A673 (cell line): ENCODE results near the gene GRID1. TPM values are rescaled to one million over a fixed set of nuclear protein-coding genes. Genes with fewer than 3 reads are reported as not detected.

Source experiments
- BruUV-seq: library from RNA; stranded (reverse); fragments of 400-500 nt; replicated peaks from 2 replicates; lab custom pipeline; 2021; lab: Mats Ljungman, UMichigan
- CTCF ChIA-PET: fragments of 300-600 bp; sonication (Branson Sonifier 250); formaldehyde crosslinking; loops from one replicate; lab custom pipeline; 2022; ENCODE audit warnings: antibody characterized with exemption; lab: Charles Lee
- POLR2A ChIA-PET: fragments of 300-600 bp; sonication (Branson Sonifier 250); formaldehyde crosslinking; loops from one replicate; lab custom pipeline; 2022; ENCODE audit warnings: antibody characterized with exemption; ENCODE audit not compliant: low non-redundant PET; lab: Charles Lee
- DNase-seq: peaks from one replicate; pipeline ENCODE4 v3.0.0-alpha.2; 2015; ENCODE audit warnings: low spot score
- H3K27ac ChIP-seq: fragments of 200-600 bp; sonication (generic); 2 replicates; pipeline ENCODE4 v1.5.1; 2016; ENCODE audit warnings: mixed run types, low read depth, mild to moderate bottlenecking, mixed read lengths, antibody characterized with exemption, low read length; ENCODE audit not compliant: poor library complexity, severe bottlenecking
- H3K27me3 ChIP-seq: fragments of 200-600 bp; sonication (generic); replicated peaks from 2 replicates; pipeline ENCODE4 v1.6.1; 2017; ENCODE audit warnings: mixed run types, low read depth, mild to moderate bottlenecking, mixed read lengths, antibody characterized with exemption, low read length; ENCODE audit not compliant: insufficient read depth, poor library complexity
- H3K36me3 ChIP-seq: fragments of 200-600 bp; sonication (generic); 2 replicates; pipeline ENCODE4 v1.6.1; 2016; ENCODE audit warnings: mixed run types, mild to moderate bottlenecking, mixed read lengths, antibody characterized with exemption, low read length; ENCODE audit not compliant: insufficient read depth, poor library complexity, severe bottlenecking
- H3K4me1 ChIP-seq: fragments of 200-600 bp; sonication (generic); 2 replicates; pipeline ENCODE4 v1.6.1; 2017; ENCODE audit warnings: mixed run types, mild to moderate bottlenecking, mixed read lengths, antibody characterized with exemption, low read length; ENCODE audit not compliant: insufficient read depth, poor library complexity, severe bottlenecking
- H3K4me3 ChIP-seq: fragments of 200-600 bp; sonication (generic); 2 replicates; pipeline ENCODE4 v1.5.1; 2016; ENCODE audit warnings: low read depth, mixed run types, mild to moderate bottlenecking, mixed read lengths, low read length; ENCODE audit not compliant: poor library complexity, severe bottlenecking
- H3K9me3 ChIP-seq: fragments of 200-600 bp; sonication (generic); 2 replicates; pipeline ENCODE4 v1.6.1; 2016; ENCODE audit warnings: mixed run types, low read depth, mild to moderate bottlenecking, mixed read lengths, antibody characterized with exemption, low read length; ENCODE audit not compliant: poor library complexity, severe bottlenecking
- CTCF ChIP-seq: fragments of 300-800, 200-600 bp; sonication (generic); conservative IDR thresholded peaks from 2 replicates; pipeline ENCODE4 v1.5.1; 2017; ENCODE audit warnings: low read depth, mild to moderate bottlenecking, antibody characterized with exemption, low read length, moderate library complexity, mixed read lengths
- EZH2 ChIP-seq: fragments of 200-600 bp; sonication (generic); IDR thresholded peaks from 2 replicates; pipeline ENCODE4 v1.6.1; 2017; ENCODE audit warnings: borderline replicate concordance, low read depth, mild to moderate bottlenecking, mixed read lengths, antibody characterized with exemption, low read length; ENCODE audit not compliant: poor library complexity, severe bottlenecking
- intact Hi-C: fragments of 100-400 bp; cut with micrococcal nuclease; formaldehyde crosslinking; loops from one replicate; pipeline ENCODE4 v1.10.0; 2022; ENCODE audit not compliant: unreplicated experiment
- total RNA-seq: library from RNA; stranded (reverse); gene quantifications from 2 replicates; pipeline ENCODE4 v1.2.3, GENCODE V29; 2021

Gene GRID1
- total RNA-seq, 1 experiment from 2014 or later: not detected

GRCh38 chr10:85978566-85979358 lies 387.8 kb downstream of the GRID1 start:
- H3K36me3 ChIP-seq: no peaks in the 10 kb centered on the region
- POLR2A ChIA-PET: no interaction called here
- H3K4me1 ChIP-seq: no peaks in the 10 kb centered on the region
- no TSS peak for BruUV-seq
- intact Hi-C loops: no loop called here
- H3K9me3 ChIP-seq: no peaks in the 10 kb centered on the region
- CTCF ChIA-PET: no interaction called here
- peaks cover 18% of the 10 kb centered on the region for H3K27me3 ChIP-seq
- no peak for DNase-seq
- TF ChIP-seq EZH2: no peak
- no peak for TF ChIP-seq CTCF
- no peak overlapping the region for H3K4me3 ChIP-seq
- no peak overlapping the region for H3K27ac ChIP-seq

- no peak for DNase-seq
Measured at GRCh38 chr10:85977642-85978041, 389.0 kb downstream of the GRID1 start.

GRCh38 chr10:85976267-85976793 lies 390.3 kb downstream of the GRID1 start:
- CTCF ChIA-PET: no interaction called here
- POLR2A ChIA-PET: no interaction called here
- H3K9me3 ChIP-seq: no peaks in the 10 kb centered on the region

More at GRCh38 chr10:85977642-85978041, 389.0 kb downstream of the GRID1 start:
- no peaks in the 10 kb centered on the region for H3K4me1 ChIP-seq
- ChIA-PET POLR2A (no interaction called here), CTCF (no interaction called here)
- no TSS peak for BruUV-seq
- intact Hi-C loops: no loop called here
- peaks cover 18% of the 10 kb centered on the region for H3K27me3 ChIP-seq
- H3K27ac ChIP-seq: no peak overlapping the region
- no peak overlapping the region for H3K4me3 ChIP-seq
- no peak for TF ChIP-seq CTCF
- TF ChIP-seq EZH2: no peak
- H3K9me3 ChIP-seq: no peaks in the 10 kb centered on the region
- H3K36me3 ChIP-seq: no peaks in the 10 kb centered on the region

More at GRCh38 chr10:85976267-85976793, 390.3 kb downstream of the GRID1 start:
- BruUV-seq: no TSS peak
- intact Hi-C loops: no loop called here
- Histone ChIP-seq H3K4me1 (no peaks in the 10 kb centered on the region), H3K4me3 (no peak overlapping the region), H3K36me3 (no peaks in the 10 kb centered on the region), H3K27me3 (peaks cover 13% of the 10 kb centered on the region), H3K27ac (no peak overlapping the region)
- no peak for TF ChIP-seq CTCF
- no peak for DNase-seq
